IPS-15b (cell line): ENCODE measurements around the gene DISC1.
"Not testable (repeated sequence)": the region's sequence is repeated elsewhere in the genome, so short reads cannot be mapped to it uniquely, and the experiment has no call there.

Experiments
- H3K27me3 ChIP-seq: one replicate; pipeline ENCODE4 v1.6.1; 2013; ENCODE audit warnings: low read length; ENCODE audit not compliant: control insufficient read depth, insufficient read depth
- H3K36me3 ChIP-seq: one replicate; pipeline ENCODE4 v1.6.1; 2013; ENCODE audit warnings: low read length; ENCODE audit not compliant: control insufficient read depth, insufficient read depth
- H3K4me1 ChIP-seq: one replicate; pipeline ENCODE4 v1.6.1; 2013; ENCODE audit warnings: mild to moderate bottlenecking, low read length; ENCODE audit not compliant: control insufficient read depth, insufficient read depth
- H3K4me3 ChIP-seq: one replicate; pipeline ENCODE4 v1.5.1; 2013; ENCODE audit warnings: low read depth, low read length
- H3K9ac ChIP-seq: one replicate; pipeline ENCODE4 v1.6.1; 2013; ENCODE audit warnings: low read depth, mild to moderate bottlenecking, low read length
- H3K9me3 ChIP-seq: one replicate; pipeline ENCODE4 v1.6.1; 2013; ENCODE audit warnings: mild to moderate bottlenecking, low read length; ENCODE audit not compliant: control insufficient read depth, insufficient read depth

Gene DISC1

DNA sequence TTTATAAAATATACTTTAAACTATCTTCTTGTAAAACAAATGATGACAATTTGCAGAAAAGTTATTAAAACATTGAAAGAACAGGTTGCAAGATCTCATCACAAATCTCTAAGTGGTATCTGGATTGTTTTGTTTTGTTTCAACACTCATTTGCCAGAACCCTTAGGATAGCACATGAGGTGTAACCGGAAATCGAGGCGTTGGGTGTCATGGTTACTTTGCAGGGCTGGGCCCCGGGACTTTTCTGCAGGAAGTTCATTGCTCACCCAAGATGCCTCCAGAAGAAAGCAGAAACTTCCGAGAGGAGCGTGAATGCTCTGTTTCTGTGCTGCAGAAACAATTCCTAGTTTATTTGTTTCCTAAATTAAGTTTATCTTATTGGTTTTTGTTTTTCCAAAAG lies 2.5 kb downstream of the DISC1 start:
- no peaks in the 10 kb centered on the region for H3K9me3 ChIP-seq
- H3K4me1 ChIP-seq, result no peaks in the 10 kb centered on the region
- H3K36me3 ChIP-seq, result no peaks in the 10 kb centered on the region
- H3K27me3 ChIP-seq, result peaks cover 10% of the 10 kb centered on the region
- no peak overlapping the region for H3K4me3 ChIP-seq
- H3K9ac ChIP-seq, result no peak overlapping the region

DNA sequence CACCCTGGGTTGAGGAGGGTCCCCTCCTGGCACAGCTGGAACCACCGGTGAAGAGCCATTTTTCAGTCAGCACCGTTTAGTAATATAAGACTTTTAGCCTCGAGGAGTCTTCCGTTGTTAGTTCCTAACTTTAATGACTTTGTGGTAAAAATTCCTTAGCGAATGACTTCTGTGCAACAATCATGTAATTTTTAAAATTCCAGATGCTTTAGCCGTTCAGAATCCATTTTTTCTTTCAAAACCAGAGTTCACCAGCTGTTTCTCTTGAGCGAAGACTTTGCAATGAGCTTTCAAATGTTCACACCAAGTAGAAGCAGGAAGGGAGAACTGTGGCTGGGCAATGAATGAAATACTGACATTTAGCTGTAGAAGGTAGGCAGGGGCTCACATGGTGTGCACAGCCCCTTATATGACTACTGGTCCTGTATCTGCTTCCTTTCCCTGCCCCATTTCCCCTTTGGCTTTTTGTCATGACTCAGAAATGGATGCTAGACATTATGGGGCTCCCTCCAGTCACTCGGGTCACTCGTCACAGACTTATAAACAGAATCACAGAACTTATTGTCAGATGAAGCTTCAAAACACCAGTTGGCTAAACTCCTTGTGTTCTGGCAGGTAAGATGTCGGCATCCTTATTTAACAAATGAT lies 4.1 kb downstream of the DISC1 start:
- Histone ChIP-seq H3K27me3 (peaks cover 9% of the 10 kb centered on the region), H3K4me3 (no peak overlapping the region), H3K9ac (no peak overlapping the region), H3K9me3 (no peaks in the 10 kb centered on the region), H3K36me3 (no peaks in the 10 kb centered on the region), H3K4me1 (no peaks in the 10 kb centered on the region)

DNA sequence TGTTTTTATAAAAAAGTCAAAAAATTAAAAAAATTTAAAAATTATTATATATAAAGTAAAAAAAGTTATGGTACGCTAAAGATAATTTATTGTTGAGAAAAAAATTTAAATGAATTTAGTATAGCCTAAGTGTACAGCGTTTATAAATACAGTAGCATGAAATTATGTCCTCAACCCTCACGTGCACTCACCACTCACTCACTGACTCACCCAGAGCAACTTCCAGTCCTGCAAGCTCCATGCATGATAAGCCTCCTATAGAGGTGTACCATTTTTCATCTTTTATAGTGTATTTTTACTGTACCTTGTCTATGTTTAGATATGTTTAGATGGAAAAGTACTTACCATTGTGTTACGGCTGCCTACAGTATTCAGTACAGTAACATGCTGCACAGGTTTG lies 5.1 kb downstream of the DISC1 start:
- Histone ChIP-seq H3K4me1 (no peaks in the 10 kb centered on the region), H3K4me3 (no peak overlapping the region), H3K9ac (no peak overlapping the region), H3K9me3 (no peaks in the 10 kb centered on the region), H3K36me3 (no peaks in the 10 kb centered on the region), H3K27me3 (peaks cover 5% of the 10 kb centered on the region)

DNA sequence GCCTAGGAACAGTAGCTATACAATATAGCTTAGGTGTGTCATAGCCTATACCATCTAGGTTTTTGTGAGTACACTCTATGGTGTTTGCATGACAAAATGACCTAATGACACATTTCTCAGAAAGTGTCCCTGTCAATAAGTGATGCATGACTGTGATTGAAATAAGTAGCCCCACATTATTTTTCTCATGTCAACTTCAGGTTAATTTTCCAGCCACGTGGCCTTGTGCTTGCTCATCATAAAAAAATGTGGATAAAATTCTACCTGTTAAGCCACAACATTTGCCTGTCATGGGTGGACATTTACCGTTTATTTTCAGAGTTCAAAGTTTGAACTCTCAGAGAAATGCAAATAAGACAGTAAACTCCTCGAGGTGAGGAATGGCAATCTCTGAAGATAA lies 5.5 kb downstream of the DISC1 start:
- Histone ChIP-seq H3K4me3 (no peak overlapping the region), H3K9ac (no peak overlapping the region), H3K36me3 (no peaks in the 10 kb centered on the region), H3K4me1 (no peaks in the 10 kb centered on the region), H3K27me3 (peaks cover 5% of the 10 kb centered on the region), H3K9me3 (no peaks in the 10 kb centered on the region)

DNA sequence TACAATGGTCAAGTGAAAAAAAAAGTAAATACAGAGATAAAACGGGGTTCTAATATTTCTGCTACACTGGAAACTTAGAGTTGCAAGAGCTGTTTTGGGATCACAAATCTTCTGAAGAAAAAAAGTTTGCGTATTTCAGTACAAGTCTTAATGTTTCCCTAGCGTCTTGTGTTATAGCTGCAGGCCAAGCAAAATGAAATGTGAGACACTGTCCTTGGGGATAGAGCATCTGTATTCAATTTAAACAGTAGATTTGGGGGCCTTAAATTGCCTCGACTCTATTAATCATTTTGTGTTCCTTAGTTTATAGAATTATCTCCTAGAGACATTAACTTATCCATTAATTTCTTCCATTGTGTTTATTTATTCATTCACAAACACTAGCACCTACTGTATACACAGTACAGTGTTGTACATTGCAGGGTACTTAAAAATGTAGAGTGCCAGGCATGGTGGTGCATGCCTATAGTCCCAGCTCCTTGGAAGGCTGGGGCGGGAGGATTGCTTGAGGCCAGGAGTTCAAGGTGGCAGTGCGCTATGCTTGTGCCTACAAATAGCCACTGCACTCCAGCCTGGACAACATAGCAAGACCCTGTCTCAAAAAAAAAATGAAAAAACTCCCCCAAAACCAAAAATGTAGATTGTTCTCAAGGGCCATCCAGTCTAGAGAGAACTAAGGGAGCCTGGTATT lies 7.9 kb downstream of the DISC1 start:
- Histone ChIP-seq H3K27me3 (no peaks in the 10 kb centered on the region), H3K9me3 (no peaks in the 10 kb centered on the region), H3K9ac (no peak overlapping the region), H3K36me3 (no peaks in the 10 kb centered on the region), H3K4me3 (no peak overlapping the region), H3K4me1 (no peaks in the 10 kb centered on the region)

DNA sequence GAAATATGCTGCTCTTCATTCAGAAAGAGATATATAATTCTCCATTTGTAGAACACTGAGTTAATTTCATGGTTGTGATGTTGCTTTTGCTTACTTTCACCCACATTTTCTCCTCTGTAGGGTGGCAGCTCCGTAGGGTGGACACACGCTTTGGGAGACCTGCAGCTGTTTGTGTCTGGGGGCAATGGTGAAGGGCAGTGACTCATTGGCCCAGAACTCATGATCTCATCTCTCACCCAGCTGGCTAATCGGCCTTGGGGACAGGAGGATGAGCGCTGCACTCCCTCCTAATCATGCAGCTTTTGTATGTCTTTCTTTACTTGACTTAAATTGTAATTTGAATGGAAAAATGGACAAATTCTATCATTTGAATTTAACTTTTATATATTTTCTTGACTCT lies 9.6 kb downstream of the DISC1 start:
- no peak overlapping the region for H3K9ac ChIP-seq
- H3K36me3 ChIP-seq, result no peaks in the 10 kb centered on the region
- H3K4me1 ChIP-seq, result no peaks in the 10 kb centered on the region
- H3K4me3 ChIP-seq, result no peak overlapping the region
- H3K9me3 ChIP-seq, result no peaks in the 10 kb centered on the region
- no peaks in the 10 kb centered on the region for H3K27me3 ChIP-seq

DNA sequence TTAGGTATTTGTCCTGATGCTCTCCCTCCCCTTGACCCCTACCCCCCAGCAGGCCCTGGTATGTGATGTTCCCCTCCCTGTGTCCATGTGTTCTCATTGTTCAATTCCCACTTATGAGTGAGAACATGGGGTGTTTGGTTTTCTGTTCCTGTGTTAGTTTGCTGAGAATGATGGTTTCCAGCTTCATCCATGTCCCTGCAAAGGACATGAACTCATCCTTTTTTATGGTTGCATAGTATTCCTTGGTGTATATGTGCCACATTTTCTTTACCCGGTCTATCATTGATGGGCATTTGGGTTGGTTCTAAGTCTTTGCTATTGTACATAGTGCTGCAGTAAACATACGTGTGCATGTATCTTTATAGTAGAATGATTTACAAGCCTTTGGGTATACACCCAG lies 10.3 kb downstream of the DISC1 start:
- not testable (repeated sequence) for H3K27me3 ChIP-seq, H3K36me3 ChIP-seq, H3K4me1 ChIP-seq, H3K4me3 ChIP-seq, H3K9ac ChIP-seq, H3K9me3 ChIP-seq

DNA sequence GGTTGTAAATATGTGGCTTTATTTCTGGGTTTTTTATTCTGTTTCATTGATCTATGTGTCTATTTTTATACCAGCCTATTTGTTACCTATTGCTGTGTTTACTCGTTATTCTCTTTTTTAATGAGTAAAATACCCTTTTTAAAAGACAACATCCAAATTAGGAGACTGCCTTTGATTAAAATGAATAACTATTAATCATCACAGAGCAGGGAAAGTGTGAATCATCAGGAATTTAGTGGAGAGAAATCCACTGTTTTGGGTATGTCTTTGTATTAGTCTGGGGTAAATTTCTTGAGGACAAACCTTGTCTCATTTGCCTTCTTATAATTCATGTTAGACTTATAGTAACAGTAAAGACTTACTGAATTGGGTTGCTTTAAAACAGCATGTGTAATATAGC lies 12.1 kb downstream of the DISC1 start:
- H3K27me3 ChIP-seq, result no peaks in the 10 kb centered on the region
- no peak overlapping the region for H3K9ac ChIP-seq
- no peaks in the 10 kb centered on the region for H3K36me3 ChIP-seq

DNA sequence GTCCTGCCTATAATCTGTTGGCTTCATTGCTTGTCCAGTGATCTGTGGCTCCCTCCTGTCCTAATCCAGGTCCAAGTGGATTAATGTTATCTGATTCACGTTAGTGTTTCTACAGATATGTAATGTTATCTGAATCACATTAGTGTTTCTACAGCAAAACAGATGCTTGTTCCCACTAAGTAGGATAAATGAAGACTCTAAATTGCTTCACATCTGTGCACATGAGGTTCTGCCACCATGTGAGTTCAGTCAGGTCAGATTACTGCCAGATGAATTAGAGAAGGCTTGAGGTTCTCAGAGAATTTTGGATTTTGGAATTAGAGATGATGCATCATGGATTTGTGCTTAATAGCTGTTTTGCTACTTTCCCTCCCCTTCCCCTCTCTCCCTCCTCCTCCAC lies 13.2 kb downstream of the DISC1 start:
- H3K9ac ChIP-seq, result no peak overlapping the region
- H3K27me3 ChIP-seq, result no peaks in the 10 kb centered on the region
- no peak overlapping the region for H3K4me3 ChIP-seq
- H3K36me3 ChIP-seq, result no peaks in the 10 kb centered on the region
- H3K9me3 ChIP-seq, result no peaks in the 10 kb centered on the region
- H3K4me1 ChIP-seq, result no peaks in the 10 kb centered on the region

More for the DNA sequence above, 12.1 kb downstream of the DISC1 start:
- Histone ChIP-seq H3K4me3 (no peak overlapping the region), H3K9me3 (no peaks in the 10 kb centered on the region), H3K4me1 (no peaks in the 10 kb centered on the region)

DNA sequence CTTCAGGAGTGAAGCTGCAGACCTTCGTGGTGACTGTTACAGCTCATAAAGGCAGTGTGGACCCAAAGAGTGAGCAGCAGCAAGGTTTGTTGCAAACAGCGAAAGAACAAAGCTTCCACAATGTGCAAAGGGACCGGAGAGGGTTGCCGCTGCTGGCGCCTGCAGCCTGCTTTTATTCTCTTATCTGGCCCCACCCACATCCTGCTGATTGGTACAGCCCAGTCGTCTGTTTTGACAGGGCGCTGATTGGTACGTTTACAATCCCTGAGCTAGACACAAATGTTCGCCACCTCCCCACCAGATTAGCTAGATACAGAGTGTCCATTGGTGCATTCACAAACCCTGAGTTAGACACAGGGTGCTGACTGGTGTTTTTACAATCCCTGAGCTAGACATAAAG lies 14.9 kb downstream of the DISC1 start:
- H3K4me1 ChIP-seq, H3K9ac ChIP-seq, H3K9me3 ChIP-seq, H3K4me3 ChIP-seq, H3K36me3 ChIP-seq, H3K27me3 ChIP-seq: not testable (repeated sequence)

DNA sequence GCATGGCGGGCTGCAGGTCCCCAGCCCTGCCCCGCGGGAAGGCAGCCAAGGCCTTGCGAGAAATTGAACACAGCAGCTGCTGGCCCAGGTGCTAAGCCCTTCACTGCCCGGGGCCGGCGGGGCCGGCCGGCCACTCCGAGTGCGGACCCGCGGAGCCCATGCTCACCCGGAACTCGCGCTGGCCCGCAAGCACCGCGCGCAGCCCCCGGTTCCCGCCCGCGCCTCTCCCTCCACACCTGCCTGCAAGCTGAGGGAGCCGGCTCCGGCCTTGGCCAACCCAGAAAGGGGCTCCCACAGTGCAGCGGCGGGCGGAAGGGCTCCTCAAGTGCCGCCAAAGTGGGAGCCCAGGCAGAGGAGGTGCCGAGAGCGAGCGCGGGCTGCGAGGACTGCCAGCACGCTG lies 15.5 kb downstream of the DISC1 start:
- H3K9me3 ChIP-seq, H3K36me3 ChIP-seq, H3K9ac ChIP-seq, H3K4me1 ChIP-seq, H3K4me3 ChIP-seq, H3K27me3 ChIP-seq: not testable (repeated sequence)

DNA sequence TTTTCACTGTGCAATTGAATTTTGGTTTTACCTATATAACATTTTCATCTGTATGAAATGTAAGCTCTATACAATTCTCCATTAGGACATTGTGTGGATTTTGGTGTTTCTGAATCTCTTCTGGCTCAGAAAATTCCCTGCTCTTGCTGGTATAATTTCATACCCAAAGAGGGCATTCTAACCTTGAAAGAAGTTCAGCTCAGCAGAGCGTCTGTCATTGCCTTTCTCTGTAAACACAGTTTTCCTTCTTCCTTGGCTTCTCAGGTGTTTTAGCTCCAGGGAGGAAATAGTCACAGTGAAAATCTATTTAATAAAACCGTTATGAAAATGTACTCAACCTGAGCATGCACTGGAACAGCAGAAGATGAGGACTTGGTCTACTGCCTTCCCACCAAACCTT lies 16.0 kb downstream of the DISC1 start:
- Histone ChIP-seq H3K9ac (no peak overlapping the region), H3K4me3 (no peak overlapping the region), H3K9me3 (no peaks in the 10 kb centered on the region), H3K27me3 (no peaks in the 10 kb centered on the region), H3K36me3 (no peaks in the 10 kb centered on the region), H3K4me1 (no peaks in the 10 kb centered on the region)
